Islet of Langerhans (tissue), 1 donor: ENCODE measurements around the gene BTBD9.

Experiments
- FAIRE-seq: peaks from one replicate; lab custom pipeline; 2011; peaks lifted over from hg19 to GRCh38; lab: Jason Lieb, UNC

Gene BTBD9

DNA sequence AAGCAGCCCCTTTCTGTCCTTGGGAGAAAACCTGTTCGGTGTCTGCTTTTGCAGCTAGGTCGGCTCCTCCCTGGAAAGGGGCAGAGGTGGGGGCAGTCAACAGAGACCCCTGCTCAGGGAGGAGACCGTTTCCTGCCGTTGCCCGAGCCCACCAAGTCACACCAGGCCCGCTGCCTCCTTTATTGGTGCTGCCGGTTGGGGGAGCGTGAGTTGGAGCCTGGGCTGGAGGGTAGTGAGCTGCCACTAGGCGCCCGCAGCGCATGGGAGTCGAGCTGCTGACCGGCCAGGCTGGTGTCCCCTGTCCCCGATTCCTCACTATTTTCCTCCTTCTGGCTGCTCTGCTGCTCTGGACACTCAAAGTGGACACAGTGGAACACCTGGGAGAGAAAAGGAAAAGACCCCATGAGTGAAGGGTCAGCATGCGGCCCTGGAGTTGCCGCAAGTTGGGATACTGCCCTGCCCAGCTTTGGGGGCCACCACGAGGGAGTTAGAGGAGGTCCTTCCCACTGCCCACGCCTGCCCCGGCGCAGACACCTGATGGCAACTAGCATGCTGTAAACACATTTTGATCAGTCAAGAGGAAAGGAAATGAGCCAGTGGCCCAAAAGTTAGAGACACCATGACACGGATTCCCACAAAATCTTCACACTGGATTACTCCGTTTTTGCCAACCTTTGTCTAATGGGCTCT, 464.8 kb downstream of the BTBD9 start:
- no peak for FAIRE-seq

DNA sequence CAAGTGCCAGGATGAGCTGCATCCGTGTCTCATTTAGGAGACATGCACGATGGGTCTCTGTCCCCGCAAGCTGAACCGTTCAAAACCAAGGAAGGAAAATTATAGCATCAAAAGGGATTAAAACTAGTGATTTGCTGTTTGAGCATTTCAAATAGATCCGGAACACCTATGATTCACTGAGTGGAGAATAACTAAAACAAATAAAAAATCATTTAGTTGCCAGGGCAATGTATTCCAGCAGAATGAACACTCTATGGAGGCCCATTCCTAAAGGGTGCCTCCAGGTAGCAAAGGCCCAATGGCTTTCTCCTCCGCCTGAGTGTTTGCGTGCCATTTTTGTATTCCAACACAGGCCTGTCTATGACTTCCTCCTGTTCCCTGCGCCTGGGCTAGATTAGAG, 465.4 kb downstream of the BTBD9 start:
- FAIRE-seq = peak; percentile 43

GRCh38 chr6:38173909-38174308, 465.8 kb downstream of the BTBD9 start:
- no peak for FAIRE-seq

DNA sequence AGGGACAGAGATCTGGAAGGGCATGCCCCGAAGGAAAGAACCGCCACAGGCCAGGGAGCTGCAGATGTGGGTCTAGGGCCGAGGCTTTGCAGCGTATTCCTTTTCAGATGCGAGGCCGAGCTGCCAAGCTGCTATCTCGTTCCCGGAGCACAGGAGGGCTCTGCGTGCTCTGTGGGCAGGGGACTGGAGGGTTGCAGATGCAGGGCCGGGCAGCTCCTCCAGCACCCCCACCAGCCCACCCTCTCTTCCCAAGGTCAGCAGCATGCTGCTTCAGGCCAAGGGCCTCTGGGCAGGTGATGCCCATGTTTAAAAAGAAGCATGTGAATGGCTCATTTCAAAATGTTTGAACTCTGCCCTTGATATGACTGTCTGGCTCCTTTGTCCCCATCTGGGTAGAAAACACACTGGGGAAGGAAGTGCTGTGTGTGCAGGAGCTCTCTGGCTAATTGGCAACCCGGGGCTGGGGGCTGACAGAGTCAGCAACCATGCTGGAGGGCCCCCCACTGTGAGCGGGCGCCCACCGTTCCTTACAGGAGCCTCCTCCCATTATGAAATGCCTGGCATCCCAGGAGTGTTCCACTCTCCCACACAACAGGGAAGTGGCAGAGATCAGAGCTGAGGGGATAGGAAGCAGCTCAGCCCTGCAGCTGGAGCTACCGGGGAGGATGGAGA, 466.9 kb downstream of the BTBD9 start:
- FAIRE-seq = no peak

DNA sequence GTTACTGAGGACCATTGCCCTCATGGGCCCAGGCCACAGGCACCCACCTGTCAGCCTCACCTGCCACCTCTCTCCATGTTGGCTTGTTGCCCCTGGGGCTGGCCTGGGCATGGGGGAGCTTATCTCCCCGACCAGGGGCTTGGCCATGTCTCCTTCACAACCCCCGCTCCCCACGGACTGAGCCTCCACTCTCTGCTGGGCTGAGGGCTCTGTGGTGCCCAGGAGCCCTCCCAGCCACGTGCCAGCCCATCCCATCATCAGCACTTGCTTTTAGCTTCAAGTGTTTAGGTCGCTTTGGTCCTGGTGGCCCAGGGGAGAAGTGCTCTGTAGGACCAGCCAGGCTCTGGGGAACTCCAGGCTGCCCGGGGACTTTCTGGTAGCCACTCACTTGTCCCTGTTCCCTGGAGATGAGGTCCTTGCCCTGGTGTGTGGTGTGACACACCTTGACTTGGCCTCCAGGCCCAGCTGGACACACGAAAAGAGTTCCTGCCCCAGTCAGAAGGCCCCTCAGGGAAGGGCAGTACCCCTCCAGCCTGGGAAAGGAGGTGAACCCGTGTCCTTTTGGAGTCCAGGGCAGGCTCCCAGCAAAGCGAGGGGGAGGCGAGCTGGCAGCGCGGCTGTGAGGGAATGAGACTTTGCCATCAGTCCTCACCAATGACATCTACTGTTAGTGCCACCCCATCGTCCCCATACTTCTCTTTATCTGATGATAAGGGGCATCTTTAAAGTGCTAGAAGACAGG, 467.6 kb downstream of the BTBD9 start:
- no peak for FAIRE-seq

DNA sequence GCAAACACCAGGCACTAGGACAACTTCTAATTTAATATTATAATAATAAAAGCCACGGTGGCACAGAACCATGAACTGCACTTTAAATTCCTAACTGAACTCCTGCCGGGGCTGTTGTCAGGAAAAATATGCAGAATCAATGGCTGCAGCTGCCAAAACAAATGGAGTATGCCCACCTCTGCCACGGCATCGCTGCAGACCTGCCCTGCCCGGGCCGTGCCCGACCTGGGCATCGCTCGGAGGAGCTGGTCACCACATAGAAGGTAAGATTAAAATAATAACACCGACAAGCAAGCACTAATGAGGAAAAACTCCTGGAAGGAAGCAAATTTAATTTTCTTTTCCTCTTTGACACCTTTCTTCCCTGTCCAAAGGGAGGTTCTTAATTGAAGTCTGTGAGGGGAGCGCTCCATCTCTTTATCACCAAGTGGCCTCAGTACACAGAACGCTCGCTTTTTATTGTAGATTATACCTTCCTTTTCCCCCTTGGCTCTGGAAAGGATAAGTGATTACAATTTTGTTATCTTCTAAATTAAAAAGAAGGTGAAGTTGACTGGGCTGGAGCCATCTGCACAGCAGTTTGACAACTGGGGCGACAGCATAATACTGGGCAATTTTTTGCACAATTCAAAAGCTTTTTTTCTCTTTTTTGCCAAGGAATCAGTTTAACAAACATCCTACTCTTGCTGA, 468.9 kb downstream of the BTBD9 start:
- FAIRE-seq = no peak

DNA sequence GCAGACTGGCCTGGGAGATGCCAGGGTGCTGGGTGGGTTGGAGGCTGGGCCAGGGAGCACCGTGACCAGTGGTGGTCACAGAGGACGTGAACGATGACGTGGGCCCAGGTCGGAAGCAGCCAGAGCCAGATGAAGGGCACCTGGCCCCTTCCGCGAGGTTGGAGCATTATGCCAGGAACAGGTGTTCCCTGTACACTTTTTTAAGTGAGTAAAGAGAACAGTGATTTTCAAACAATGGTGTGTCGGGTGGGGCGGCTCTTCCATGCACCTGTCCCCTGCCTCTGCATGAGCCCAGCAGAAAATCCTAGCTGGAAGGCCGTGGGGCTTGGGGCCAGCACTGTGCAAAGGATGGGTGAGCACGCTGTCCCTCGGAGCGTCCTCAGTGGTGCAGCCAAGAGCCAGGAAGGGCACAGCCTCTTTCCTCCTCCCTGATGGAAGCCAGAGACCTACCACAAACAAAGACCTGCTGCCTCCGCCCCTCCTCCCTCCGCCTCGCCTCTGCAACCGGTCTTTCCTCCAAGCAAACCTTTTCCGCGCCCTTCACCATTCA, 469.7 kb downstream of the BTBD9 start:
- no peak for FAIRE-seq

GRCh38 chr6:38169221-38169976, 470.3 kb downstream of the BTBD9 start:
- no peak for FAIRE-seq

GRCh38 chr6:38168699-38169098, 471.0 kb downstream of the BTBD9 start:
- no peak for FAIRE-seq

DNA sequence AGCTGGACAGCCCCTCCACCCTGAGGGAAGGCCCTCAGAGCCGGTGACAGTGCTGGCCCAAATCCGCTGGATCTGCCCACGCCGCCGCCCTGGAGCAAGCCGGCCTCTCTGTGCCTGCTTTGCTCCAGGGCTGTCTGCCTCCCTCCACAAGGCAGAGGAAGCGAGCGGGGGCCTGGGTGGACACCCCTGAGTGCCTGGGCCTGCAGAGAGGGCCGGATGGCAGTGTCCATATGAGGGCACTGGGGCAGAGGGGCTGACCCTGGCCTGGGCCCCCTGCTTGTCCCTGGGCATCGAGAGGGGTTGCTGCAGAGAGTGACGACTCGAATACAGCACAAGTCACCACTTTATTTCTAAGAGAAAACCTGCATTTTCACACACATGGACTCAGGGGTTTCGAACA, 471.6 kb downstream of the BTBD9 start:
- FAIRE-seq = no peak

- FAIRE-seq = no peak
Measured at GRCh38 chr6:38167598-38167997, 472.1 kb downstream of the BTBD9 start.

DNA sequence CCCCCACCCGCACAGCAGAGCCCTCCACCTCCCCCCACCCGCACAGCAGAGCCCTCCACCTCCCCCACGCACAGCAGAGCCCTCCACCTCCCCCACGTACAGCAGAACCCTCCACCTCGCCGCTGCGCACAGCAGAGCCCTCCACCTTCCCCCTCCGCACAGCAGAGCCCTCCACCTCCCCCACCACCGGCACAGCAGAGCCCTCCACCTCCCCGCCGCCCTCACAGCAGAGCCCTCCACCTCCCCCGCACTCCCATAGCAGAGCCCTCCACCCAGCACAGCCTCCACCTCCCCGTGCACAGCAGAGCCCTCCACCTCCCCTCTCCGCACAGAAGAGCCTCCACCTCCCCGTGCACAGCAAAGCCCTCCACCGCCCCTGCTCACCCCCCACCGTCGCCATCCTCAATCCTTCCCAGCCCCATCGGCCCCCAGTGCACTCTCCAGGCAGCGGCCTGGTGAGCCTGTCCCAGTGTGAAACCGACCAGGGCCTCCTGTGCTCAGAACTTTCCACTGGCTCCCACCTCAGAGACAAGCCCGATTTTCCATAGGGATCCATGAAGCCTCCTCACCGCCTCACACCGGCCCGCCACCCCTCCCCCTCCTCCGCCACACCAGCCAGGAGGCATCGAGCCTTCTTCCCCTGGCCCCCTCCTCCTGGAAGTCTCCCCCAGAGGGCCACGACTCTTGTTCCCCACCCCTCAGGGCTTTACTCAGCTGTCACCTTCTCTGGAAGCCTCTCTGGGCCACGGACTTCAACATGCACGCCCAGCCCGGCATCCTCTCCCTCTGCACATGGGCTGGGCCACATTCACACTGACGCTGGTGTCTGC, 473.1 kb downstream of the BTBD9 start:
- FAIRE-seq = no peak

GRCh38 chr6:38164671-38165108, 475.0 kb downstream of the BTBD9 start:
- FAIRE-seq = no peak

DNA sequence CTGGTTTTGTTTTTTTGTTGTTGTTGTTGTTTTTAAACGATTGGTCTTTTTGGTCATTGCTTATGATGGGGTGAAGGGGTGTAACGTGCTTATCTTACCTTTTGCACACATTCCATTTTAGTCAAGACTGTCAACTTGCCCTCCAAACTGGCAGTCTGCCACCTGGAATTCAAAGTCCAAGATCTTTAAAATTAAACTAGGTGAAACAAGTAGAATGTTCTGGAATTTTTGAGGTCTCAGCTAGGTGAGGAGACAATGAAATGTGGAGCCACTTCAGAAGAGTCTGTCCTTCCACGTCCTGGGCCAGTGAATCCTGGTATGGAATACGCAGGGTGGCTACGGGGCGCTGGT, 475.6 kb downstream of the BTBD9 start:
- FAIRE-seq = no peak

DNA sequence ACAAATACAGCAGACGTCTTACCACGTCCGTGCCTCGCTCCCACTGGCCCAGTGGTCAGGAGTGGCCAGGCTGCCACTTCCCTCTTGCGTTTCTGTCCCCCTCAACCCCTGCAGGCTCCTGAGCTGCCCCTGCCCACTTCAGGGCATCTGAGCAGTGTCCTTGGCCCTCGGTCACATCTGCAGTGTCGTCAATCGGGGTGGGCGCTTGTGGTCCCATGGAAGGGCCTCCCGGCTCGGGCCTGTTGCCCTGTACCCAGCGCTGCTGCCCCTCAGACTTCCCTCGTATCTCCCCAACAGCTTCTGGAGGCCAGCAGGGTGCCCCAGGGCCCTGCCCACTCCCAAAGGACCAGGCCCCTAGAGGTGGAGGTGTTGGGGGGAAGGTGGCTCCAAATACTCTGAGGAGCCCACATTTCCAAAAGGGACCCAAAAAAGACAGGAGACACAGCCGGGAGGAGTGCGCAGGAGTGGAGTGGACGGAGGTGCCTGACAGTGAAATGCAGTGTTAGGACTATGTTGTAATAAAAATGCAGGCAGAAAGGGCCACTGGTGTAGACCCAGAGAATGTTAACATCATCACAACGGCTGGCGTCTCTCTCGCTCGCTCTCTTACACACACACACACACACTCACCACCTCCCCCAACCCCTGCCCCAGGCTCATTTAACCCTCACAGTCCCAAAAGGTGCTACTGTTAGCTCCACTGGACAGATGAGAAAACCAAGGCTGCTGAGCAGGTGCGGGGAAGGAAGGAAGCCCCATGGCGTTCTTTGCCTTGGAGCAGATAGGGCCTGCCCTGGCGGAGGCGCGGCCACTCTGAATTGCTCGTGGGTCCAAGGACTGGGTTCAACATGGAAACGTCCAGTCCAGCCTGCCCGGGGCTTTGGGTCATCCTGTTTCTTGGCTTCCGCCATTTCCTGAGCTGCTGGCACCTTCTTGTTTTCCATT, 476.3 kb downstream of the BTBD9 start:
- FAIRE-seq = no peak

DNA sequence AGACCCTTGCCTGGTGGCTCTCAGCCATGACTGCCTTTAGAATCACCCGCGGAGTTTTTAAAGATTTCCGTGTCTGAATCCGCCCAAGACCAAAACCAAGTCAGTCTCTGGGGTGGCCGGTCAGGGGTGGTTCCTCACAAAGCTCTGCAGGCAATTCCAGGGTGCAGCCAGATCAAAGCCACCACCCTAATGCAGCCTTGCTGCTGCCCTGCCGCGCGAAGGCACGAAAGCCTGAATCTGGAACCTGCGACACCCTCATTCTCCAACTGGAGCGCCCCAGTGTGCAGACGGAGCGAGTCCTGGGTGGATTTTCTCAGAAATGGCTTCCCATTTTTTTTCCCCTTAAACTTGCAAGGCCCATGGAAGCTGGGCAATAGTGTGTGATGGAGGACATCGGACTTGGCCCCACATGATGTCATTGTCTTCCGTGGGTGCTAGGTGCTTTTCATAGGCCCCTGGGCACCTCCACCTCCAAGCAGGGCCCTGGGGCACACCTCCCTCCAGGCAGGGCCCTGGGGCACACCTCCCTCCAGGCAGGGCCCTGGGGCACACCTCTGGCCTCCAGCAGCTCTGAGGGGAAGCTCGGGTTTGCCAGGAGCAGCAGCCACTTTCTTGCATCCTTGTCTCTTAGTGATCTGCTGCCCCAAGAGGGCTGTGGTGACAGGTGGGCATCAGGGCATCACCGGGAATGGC, 477.1 kb downstream of the BTBD9 start:
- no peak for FAIRE-seq

GRCh38 chr6:38161754-38162492, 477.8 kb downstream of the BTBD9 start:
- FAIRE-seq = no peak

DNA sequence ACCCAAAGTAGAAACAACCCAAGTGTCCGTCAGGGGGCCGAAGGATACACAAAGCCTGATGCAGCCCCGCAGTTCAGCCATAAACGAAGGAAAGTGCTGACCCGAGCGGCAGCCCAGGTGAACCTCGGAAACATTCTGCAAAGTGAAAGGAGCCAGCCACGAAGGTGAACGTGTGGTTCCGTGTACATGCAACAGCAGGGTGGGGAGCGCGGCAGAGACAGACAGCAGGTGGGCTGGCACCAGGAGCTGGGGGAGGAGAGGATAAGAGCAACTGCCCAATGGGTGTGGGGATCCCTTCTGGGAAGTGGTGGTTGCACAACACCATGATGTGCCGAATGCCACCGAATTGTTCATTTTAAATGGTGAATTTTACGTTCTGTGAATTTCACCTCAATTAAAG, 478.4 kb downstream of the BTBD9 start:
- no peak for FAIRE-seq
